GM10248 (cell line): ENCODE data around the gene LRRN4CL.
"Not testable (repeated sequence)": the region's sequence is repeated elsewhere in the genome, so short reads cannot be mapped to it uniquely, and the experiment has no call there.

ENCODE experiments used
- CTCF ChIA-PET: fragments of 300-600 bp; sonication (Branson Sonifier 250); formaldehyde crosslinking; extraction: SDS; loops from one replicate; lab custom pipeline; 2021; ENCODE audit warnings: antibody characterized with exemption; lab: Yijun Ruan, JAX
- POLR2A ChIA-PET: fragments of 350-650 bp; sonication (Branson Sonifier 250); formaldehyde crosslinking; extraction: SDS; loops from one replicate; lab custom pipeline; 2020; ENCODE audit warnings: antibody characterized with exemption; lab: Yijun Ruan, JAX
- DNase-seq: peaks from one replicate; pipeline ENCODE4 v3.0.0; 2012; ENCODE audit errors: extremely low spot score
- CTCF ChIP-seq: IDR thresholded peaks from 2 replicates; pipeline ENCODE4 v1.5.1; 2012; ENCODE audit warnings: mild to moderate bottlenecking, low read depth; ENCODE audit errors: extremely low read depth, missing control alignments, control extremely low read depth

LRRN4CL gene

GRCh38 chr11:62678770-62679696, 10.3 kb downstream of the LRRN4CL start, which contains the start of gene UBXN1:
TSS of gene UBXN1 (minus strand) at chr11:62679073. CDS start at chr11:62678923, 150 bp downstream.
- ChIA-PET POLR2A (interaction anchor here (0.5 to 9.8 kb wide), 3 partner anchors 11 to 88 kb away, joined by 3 to 95 read pairs (median 10); partner anchors contain the start of genes C11orf98, CSKMT and TUT1), CTCF (interaction anchor here (1.0 to 3.5 kb wide), 7 partner anchors 13 to 254 kb away, joined by 3 to 59 read pairs (median 4); partner anchors contain the start of genes C11orf98, CSKMT and LRRN4CL)
- TF ChIP-seq CTCF, result no peak
- peak; percentile 93 for DNase-seq

GRCh38 chr11:62678433-62678769, 10.9 kb downstream of the LRRN4CL start:
- CTCF ChIA-PET, result interaction anchor here (1.0 kb wide), 1 partner anchor 254 kb away, joined by 3 read pairs; no protein-coding TSS in a partner anchor
- TF ChIP-seq CTCF, result no peak
- POLR2A ChIA-PET, result interaction anchor here (0.5 to 9.8 kb wide), 2 partner anchors 10 to 13 kb away, joined by 10 to 95 read pairs; partner anchors contain the start of genes C11orf98 and CSKMT
- DNase-seq, result no peak

- ChIA-PET CTCF (interaction anchor here (1.3 to 2.4 kb wide), 4 partner anchors 11 to 25 kb away, joined by 3 to 8 read pairs (median 8); partner anchors contain the start of genes C11orf98, CSKMT and INTS5), POLR2A (interaction anchor here (0.7 to 9.8 kb wide), 2 partner anchors 12 to 207 kb away, joined by 7 to 95 read pairs; partner anchors contain the start of genes C11orf98 and CSKMT)
- DNase-seq, result no peak
- TF ChIP-seq CTCF, result no peak
Measured at GRCh38 chr11:62677714-62678113, 11.6 kb downstream of the LRRN4CL start.

GRCh38 chr11:62677156-62677555, 12.2 kb downstream of the LRRN4CL start:
- TF ChIP-seq CTCF, result no peak
- no peak for DNase-seq
- CTCF ChIA-PET, result interaction anchor here (1.2 to 2.4 kb wide), 5 partner anchors 10 to 24 kb away, joined by 3 to 8 read pairs (median 8); partner anchors contain the start of genes C11orf98, CSKMT and INTS5
- POLR2A ChIA-PET, result interaction anchor here (0.7 to 9.8 kb wide), 2 partner anchors 11 to 207 kb away, joined by 7 to 95 read pairs; partner anchors contain the start of genes C11orf98 and CSKMT

- no peak for TF ChIP-seq CTCF
- ChIA-PET POLR2A (interaction anchor here (9.8 kb wide), 1 partner anchor 11 kb away, joined by 95 read pairs; the partner anchor contains the start of genes C11orf98 and CSKMT), CTCF (interaction anchor here (1.2 to 2.4 kb wide), 5 partner anchors 10 to 24 kb away, joined by 3 to 8 read pairs (median 8); partner anchors contain the start of genes C11orf98, CSKMT and INTS5)
- DNase-seq, result no peak
Measured at GRCh38 chr11:62676698-62677097, 12.6 kb downstream of the LRRN4CL start.

GRCh38 chr11:62675415-62675814, 13.9 kb downstream of the LRRN4CL start:
- ChIA-PET CTCF (interaction anchor here (2.2 to 2.4 kb wide), 2 partner anchors 8 to 10 kb away, joined by 8 read pairs; partner anchors contain the start of genes C11orf98 and CSKMT), POLR2A (interaction anchor here (0.6 to 9.8 kb wide), 3 partner anchors 10 to 74 kb away, joined by 6 to 95 read pairs (median 6); partner anchors contain the start of genes C11orf98, CSKMT and MTA2)
- DNase-seq, result not testable (repeated sequence)
